Measurements from ENCODE around the gene MSMB.

DNA sequence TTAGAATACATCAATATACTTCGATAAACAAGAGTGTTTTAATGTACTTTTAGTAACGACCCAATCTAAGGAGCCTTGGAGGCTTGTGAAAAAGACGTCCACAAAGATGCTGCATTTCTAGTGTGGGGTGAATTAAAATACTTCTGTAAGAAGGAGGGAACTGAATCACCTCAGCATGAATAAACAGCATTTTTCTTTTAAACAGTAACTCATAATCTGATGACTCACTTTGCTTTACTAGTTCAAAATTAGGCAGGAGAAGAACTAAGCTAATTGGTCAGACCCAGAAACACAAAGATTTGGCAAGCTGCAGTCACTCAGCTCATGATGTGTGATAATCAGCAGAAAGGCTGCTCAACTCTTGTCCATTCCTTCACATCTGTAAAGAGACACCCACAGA lies 39.9 kb downstream of the MSMB start:
- TF ChIP-seq POLR2AphosphoS5 (IDR thresholded peaks at IDR 0.05) (no peak), EP300 (IDR thresholded peaks at IDR 0.05) (no peak)

Measured in stomach (tissue), 4 donors.